ENCODE results near the gene CNTN6. TPM values are rescaled to one million over a fixed set of nuclear protein-coding genes. Genes with fewer than 3 reads are reported as not detected.

CNTN6 gene
- polyA plus RNA-seq (ENCODE audit: insufficient read length in 4 of 4): 1 to 10 TPM; 1.8 to 2.9 (median 2.8) TPM

DNA sequence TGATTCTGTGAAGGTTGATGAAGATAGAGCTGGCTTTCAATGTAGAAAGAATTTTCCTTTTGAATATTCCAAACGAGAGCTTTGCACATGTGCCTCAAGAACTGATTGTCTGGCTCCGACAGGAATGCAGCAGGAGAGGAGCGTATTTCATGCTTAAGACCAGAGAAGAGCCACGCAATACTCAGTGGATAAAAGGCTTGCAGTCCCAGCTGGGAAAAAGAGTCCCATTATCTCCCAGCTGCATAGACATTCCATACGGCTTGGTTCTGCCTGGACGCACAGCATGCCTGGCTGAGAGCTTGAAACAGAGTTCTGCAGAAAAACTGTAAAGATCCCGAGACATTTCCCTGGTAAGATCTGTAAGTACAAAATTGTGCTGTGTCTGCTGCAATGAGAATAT, at the start of gene CNTN6:
TSS of gene CNTN6 (plus strand) at position 254 of the 400 bp plus-strand sequence. CDS start 54,985 bp downstream, outside the sequence.
- no peak for DNase-seq (ENCODE audit: low read depth in 4 of 4, low spot score in 2 of 4)

DNA sequence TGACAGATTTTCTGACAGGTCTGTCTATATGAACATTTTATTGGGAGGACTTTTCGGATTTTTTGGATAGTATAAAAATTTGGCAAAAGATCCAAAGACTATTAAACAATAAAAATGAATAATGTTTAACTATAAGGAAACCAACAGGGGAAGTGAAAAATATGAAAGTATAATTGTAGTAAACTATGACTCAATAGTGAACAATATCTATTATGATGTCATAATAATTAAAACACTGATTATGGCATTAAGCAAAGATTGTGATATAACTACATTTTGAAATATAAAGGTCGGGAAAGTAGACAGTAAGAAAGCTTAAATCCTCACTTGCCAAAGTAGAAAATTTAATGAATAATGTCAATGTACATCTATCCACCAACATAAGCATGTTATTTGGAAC, 44.3 kb upstream of the CNTN6 start:
- DNase-seq (ENCODE audit: low read depth in 4 of 4, low spot score in 2 of 4): no peak

DNA sequence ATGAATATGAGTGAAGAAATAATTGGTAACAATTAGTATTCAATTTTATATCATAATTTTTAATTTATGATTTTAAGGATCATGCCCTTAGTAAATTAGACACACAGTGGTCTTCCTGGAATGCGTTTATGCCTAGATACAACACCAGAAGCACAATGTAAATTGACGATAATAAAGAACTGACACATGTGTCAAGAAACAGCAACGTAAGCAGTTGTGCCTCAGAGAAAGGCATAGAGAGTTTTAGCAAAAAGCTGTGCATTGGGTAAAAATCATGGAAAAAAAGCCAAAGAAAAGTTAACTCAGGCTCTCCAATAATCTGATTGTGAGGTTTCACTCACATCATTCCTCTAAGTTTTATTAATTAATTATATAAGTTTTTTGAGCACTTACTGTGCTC, 37.0 kb upstream of the CNTN6 start:
- DNase-seq (ENCODE audit: low read depth in 4 of 4, low spot score in 2 of 4): no peak

GRCh38 chr3:1056744-1057143, 36.1 kb upstream of the CNTN6 start:
- no peak for DNase-seq (ENCODE audit: low read depth in 4 of 4, low spot score in 2 of 4)

DNA sequence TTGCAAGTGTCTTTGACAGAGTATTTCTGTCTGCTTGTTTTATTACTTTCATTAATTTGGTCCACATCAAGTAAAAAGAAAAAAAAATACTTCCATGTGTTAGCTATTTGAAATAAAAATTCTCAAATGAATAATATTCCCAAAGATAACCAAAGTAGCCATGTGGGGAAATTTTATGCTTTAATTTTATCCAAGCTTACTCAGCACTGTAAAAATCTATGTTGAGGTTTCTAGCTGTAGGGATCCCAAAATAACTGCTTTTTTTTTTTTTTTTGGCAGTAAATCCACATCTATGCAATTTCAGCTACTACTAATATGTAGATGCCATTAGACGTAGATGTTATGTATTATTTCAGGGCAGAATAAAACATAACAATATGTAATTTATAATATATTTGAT, 35.4 kb upstream of the CNTN6 start:
- DNase-seq (ENCODE audit: low read depth in 4 of 4, low spot score in 2 of 4): no peak

DNA sequence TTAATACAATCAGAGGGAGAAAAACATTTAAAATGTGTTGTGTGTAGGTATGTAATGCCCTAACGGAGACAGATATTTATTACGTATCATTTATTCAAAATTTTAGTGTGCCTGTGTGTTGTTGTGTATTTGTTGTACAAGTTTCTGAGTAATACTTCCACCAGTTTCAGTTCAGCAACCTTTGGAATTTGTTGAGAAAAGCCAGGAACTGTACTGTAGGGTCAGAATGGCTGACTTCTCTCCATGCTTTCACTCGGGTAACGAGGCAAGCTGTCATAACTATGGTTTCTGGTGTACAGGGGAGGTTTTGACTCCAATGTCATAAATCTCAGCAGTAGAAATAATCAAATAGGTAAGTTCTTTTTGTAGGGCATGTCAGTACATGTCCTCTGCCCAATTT, 23.8 kb upstream of the CNTN6 start:
- DNase-seq (ENCODE audit: low read depth in 4 of 4, low spot score in 2 of 4): no peak

- DNase-seq (ENCODE audit: low read depth in 4 of 4, low spot score in 2 of 4): no peak
Observed at GRCh38 chr3:1072041-1072440, 20.8 kb upstream of the CNTN6 start.

DNA sequence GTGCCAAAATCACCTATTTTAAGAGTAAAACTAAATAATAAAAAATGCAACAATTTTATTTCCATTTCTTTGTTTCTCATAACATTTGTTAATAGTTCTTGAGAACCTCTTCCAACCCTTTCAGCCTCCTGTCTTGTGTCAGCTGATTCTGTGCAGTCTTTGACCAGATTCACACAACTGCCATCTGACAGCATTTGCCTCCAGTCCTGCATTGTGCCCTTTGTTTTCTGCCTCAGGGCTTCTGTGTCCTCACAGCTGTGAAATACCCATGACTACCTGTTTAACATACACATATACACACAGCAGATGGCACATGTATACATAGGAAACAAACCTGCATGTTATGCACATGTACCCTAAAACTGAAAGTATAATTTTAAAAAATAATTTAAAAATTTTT, 13.2 kb upstream of the CNTN6 start:
- no peak for DNase-seq (ENCODE audit: low read depth in 4 of 4, low spot score in 2 of 4)

DNA sequence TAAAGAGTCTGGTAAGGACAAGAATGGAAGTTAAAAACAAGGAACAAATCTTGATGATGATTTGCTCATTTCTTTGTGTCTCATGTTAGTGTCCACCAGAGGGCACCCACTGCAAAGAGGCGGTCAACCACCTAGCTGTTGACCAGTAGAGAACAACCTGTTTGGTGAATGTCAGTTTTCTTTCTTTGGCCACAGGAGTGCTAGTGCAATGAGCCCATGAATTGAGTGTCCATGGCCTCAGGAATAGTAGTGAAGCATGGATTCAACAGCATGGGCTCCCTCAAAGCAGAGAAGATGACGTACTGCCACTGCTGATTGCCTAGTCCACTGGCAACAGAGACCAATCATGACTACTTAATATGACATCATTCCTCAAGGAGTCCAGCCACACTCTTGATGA, 10.7 kb upstream of the CNTN6 start:
- peak in 1 of 4 donors; percentile 40 for DNase-seq (ENCODE audit: low read depth in 4 of 4, low spot score in 2 of 4)

DNA sequence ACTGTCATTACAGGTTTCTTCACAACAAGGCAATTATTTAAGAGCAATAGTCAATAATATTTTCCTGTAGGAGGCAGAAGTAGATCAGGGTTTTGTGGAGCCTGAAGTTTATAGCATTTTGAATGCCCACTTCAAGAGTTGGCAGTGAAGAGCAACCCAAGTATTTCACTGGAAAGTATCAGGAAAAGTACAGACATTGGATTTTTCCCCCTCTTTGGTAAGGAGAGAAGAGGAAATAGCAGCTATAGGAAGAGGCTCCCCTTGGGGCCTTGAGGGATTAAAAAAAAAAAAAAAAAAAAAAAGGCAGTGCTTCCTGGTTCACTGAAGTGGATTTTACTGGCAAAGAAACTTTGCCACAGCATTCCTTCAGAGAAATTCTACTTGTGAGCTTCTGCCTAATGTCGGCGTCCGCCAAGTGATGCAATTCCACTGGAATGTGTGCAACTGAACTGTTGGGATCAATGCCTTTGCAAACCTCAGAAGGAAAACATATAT, 5.7 kb upstream of the CNTN6 start:
- no peak for DNase-seq (ENCODE audit: low read depth in 4 of 4, low spot score in 2 of 4)

DNA sequence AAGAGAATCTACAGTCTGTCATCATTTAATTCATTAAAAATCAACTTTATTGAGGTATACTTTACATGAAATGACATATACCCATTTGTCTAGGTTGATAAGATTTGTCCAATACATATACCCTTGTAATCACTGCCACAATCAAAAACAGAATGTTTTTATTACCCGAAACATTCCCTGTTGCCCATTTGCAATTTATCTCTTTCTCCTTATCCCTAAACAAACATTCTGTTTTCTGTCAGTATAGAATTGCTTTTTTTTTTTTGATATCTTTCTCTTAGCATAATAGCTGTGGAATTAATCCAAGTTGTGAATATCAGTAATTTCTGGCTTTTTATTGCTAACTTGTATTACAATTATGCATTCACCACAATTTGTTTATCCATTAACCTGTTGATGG, 4.3 kb upstream of the CNTN6 start:
- DNase-seq (ENCODE audit: low read depth in 4 of 4, low spot score in 2 of 4): no peak

DNA sequence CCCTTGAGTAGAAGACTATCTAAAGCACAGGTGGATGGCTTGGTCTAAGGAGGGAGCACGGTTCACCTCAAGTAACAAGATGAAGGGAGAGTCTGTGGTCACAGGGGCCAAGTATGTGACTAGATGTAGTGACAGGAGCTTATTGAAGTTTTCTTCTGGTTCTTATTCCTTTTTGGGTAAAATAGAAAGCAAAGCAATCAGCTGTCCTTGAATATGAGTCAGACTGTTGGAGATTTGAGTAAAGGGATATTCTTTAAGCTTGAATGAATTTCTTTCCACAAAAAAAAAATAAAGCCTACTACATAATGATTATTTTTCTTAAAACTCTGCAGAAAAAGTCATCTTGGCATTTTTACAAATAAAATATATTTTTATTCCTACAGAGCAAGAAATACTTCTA, 1.5 kb upstream of the CNTN6 start:
- no peak for DNase-seq (ENCODE audit: low read depth in 4 of 4, low spot score in 2 of 4)

- DNase-seq (ENCODE audit: low read depth in 4 of 4, low spot score in 2 of 4): no peak
Observed at GRCh38 chr3:1092061-1092460, 763 bp upstream of the CNTN6 start.

GRCh38 chr3:1093217-1093616, 393 bp downstream of the CNTN6 start:
- DNase-seq (ENCODE audit: low read depth in 4 of 4, low spot score in 2 of 4): no peak

- DNase-seq (ENCODE audit: low read depth in 4 of 4, low spot score in 2 of 4): no peak
Observed at GRCh38 chr3:1103525-1103924, 10.7 kb downstream of the CNTN6 start.

DNA sequence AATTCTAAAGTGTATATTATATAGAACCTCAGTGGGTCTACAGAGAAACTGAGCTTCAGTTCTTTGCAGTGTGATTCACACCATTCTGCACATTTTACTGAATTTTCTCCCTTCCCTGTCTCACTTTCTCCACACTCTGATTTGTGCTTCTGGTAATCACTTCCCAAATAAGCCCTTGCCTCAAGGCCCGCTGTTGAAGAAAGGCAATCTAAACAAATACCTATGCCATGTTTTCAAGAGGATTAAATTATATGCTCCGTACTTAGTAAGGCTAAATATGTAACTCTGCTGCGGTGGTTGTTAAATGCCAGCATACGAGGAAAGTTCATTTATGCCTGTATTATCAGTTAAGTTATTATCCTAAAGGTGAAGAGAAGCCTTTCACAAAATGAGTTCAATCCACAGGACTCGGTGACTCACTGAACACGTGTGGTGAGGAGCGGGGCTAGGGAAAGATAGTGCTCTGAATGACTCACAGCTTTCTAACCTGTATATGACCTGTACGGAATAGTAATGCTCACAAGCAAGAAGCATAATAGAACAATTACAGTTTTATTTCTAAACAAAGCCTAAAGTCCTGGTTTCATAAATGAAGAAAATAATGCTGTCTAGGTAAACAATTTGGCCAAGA, 25.1 kb downstream of the CNTN6 start:
- no peak for DNase-seq (ENCODE audit: low read depth in 4 of 4, low spot score in 2 of 4)

DNA sequence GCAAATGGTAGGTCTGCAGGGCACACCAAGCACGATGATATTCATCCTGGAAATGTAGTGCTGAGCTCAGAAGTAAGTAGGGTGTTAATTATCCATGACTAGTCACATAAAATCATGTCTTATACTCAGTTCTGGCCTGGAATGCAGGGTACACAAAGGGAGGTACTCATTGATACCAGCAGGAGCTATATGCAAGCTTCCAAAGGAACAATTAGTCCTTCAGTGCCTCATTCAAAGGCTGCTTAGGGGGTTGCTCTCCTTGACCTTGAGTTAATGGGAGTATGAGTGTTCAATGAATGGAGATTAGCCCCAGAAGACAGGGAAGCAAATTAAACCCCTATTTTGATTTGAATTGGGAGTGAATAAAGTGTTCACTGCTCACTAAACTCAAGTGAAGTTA, 38.3 kb downstream of the CNTN6 start:
- no peak for DNase-seq (ENCODE audit: low read depth in 4 of 4, low spot score in 2 of 4)

DNA sequence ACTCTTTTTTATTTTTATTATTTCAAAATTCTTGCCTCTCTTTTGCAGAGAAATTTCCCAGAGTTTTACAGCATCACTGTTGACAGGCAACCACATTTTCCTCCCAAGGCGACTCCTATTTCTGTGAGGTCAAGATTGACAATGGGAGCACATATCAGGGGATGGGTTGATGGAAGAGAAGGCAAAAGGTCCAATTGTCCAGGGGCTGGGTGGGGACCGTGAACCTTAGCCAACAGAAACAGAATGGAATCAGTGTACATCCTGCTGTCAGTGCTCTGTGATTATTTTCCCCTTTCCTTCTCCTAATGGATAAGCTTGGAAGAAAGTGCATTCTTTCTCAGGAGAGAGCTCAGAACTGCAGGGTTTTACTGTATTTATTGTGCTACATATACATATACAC, 42.4 kb downstream of the CNTN6 start:
- no peak for DNase-seq (ENCODE audit: low read depth in 4 of 4, low spot score in 2 of 4)

- DNase-seq (ENCODE audit: low read depth in 4 of 4, low spot score in 2 of 4): no peak
Observed at GRCh38 chr3:1138036-1138435, 45.2 kb downstream of the CNTN6 start.

DNA sequence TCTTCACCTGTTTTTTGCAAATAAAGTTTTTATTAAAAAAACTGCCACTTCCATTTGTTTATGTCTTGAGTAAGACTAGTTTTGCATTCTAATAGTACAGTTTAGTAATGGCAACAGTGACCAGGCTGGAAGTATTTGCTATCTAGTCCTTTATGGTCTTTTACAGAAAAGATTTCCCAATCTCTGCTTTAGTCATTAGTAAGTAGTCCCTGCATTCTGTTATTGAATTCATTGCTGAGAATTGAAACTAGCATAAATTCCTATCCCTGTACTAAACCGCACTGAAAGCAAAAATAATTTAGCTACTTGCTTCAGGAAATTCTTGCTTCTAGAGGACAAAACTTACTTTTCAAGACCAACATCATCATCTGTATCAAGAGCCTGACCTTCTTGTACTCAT, 46.2 kb downstream of the CNTN6 start:
- no peak for DNase-seq (ENCODE audit: low read depth in 4 of 4, low spot score in 2 of 4)

GRCh38 chr3:1147326-1147725, 54.5 kb downstream of the CNTN6 start:
- no peak for DNase-seq (ENCODE audit: low read depth in 4 of 4, low spot score in 2 of 4)

DNA sequence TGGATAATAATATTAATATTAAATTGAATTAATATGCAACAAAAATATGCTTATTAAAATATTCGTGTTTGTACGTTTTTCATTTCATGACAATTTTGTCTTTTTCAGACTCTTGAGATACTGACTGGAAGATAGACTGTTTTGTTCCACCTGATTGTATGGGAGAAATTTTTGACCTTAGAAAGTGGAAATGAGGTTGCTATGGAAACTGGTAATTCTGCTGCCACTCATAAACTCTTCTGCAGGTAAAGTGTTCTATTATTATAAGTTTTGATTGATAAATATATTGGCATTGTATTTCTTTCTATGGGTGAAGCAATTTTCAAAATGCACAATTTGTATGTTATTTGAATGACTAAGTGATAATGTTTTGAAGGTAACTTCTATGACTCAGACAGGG, 55.0 kb downstream of the CNTN6 start:
- no peak for DNase-seq (ENCODE audit: low read depth in 4 of 4, low spot score in 2 of 4)

- DNase-seq (ENCODE audit: low read depth in 4 of 4, low spot score in 2 of 4): no peak
Observed at GRCh38 chr3:1164101-1164500, 71.3 kb downstream of the CNTN6 start.

Data from left renal cortex interstitium (tissue), 4 donors.